OCI-LY7 (cell line): ENCODE results near the gene CREB5.

Source experiments
- EZH2phosphoT487 ChIP-seq: fragments of 200-600 bp; sonication (generic); IDR thresholded peaks from 2 replicates; pipeline ENCODE4 v1.6.1; 2018; ENCODE audit warnings: low read depth, borderline replicate concordance, mild to moderate bottlenecking, mixed run types, antibody characterized with exemption, low read length, moderate library complexity, mixed read lengths
- TF ChIP-seq, protein P1 (sequence below): fragments of 200-600 bp; sonication (generic); conservative IDR thresholded peaks from 2 replicates; pipeline ENCODE4 v1.5.1; 2014; ENCODE audit warnings: mild to moderate bottlenecking, antibody characterized with exemption, low read length, moderate library complexity, mixed read lengths

DNA sequence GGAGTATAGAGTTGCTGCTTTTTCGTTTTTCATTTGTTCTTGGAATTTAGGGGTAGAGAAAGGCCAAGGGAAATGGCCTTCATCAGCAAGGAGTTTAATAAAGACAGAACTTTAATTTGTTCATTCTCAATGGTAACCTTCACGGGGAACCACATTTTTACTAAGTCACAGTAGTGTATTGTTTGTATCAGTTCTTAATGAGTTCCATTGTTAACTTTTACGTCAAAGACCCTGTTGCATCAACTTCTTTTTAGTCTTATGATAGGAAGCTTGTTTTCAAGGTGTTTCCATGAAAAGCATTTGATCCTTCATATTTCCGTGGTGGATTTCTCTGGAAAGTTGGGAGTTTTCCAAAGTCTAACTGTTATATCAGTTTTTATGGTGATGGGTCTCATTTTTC lies 169.9 kb downstream of the CREB5 start:
- TF ChIP-seq, protein P1, sequence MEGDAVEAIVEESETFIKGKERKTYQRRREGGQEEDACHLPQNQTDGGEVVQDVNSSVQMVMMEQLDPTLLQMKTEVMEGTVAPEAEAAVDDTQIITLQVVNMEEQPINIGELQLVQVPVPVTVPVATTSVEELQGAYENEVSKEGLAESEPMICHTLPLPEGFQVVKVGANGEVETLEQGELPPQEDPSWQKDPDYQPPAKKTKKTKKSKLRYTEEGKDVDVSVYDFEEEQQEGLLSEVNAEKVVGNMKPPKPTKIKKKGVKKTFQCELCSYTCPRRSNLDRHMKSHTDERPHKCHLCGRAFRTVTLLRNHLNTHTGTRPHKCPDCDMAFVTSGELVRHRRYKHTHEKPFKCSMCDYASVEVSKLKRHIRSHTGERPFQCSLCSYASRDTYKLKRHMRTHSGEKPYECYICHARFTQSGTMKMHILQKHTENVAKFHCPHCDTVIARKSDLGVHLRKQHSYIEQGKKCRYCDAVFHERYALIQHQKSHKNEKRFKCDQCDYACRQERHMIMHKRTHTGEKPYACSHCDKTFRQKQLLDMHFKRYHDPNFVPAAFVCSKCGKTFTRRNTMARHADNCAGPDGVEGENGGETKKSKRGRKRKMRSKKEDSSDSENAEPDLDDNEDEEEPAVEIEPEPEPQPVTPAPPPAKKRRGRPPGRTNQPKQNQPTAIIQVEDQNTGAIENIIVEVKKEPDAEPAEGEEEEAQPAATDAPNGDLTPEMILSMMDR, result no peak
- TF ChIP-seq EZH2phosphoT487, result no peak
